Peyer's patch (tissue), 4 donors: ENCODE data around the gene TRIM10.

Source experiments
- CTCF ChIP-seq, 6 experiments: fragments of 450-650 bp in 4 of 6; fragments of 200-600 bp in 2 of 6; sonication (generic) in 1 of 6; IDR thresholded peaks; one replicate each; pipeline ENCODE4 v1.5.1; 2017 to 2019; ENCODE audit warnings: antibody characterized with exemption in 6 of 6, mild to moderate bottlenecking in 3 of 6, moderate library complexity in 1 of 6
- POLR2A ChIP-seq, 2 donors: fragments of 450-650 bp; IDR thresholded peaks; one replicate each; pipeline ENCODE4 v1.5.1; 2017; ENCODE audit warnings: antibody characterized with exemption in 2 of 2, mild to moderate bottlenecking in 2 of 2, moderate library complexity in 2 of 2

GRCh38 chr6:30151580-30151979, 9.4 kb downstream of the TRIM10 start:
- TF ChIP-seq CTCF (IDR thresholded peaks at IDR 0.05): no peak
- no peak for TF ChIP-seq POLR2A (IDR thresholded peaks at IDR 0.05)
